Measurements from ENCODE around the gene PPFIA1.
"Not testable (repeated sequence)": the region's sequence is repeated elsewhere in the genome, so short reads cannot be mapped to it uniquely, and the experiment has no call there.

Gene PPFIA1

DNA sequence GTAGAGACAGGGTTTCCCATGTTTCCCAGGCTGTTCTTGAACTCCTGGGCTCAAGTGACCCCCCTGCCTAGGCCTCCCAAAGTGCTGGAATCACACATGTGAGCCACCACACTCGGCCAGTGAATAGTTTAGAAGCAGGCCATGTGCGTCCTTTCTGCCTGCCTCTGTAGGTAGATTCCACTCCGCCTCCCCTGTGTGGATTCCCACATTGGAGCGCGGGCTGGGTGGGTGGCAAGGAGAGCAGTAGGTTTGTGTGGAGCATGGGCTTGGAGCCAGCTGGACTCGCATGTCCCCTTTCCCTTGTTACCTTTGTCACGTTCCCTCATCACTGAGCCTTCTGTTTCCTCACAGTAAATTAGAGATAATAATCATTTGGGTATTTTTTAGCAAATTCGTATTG is 21.7 kb downstream of the PPFIA1 start:
- Histone ChIP-seq H3K4ac (ENCODE audit: low read depth, low read length) (no peak overlapping the region), H3K9ac (ENCODE audit: low read length) (no peak overlapping the region), H2BK120ac (ENCODE audit: low read depth, low read length) (no peak overlapping the region), H3K4me3 (ENCODE audit: low read length) (no peak overlapping the region), H2BK5ac (ENCODE audit: low read length) (no peak overlapping the region), H3K36me3 (ENCODE audit: control insufficient read depth, insufficient read depth, low read length) (peaks cover 11% of the 10 kb centered on the region), H2BK15ac (replicated peaks; ENCODE audit: low read depth) (no peak overlapping the region), H4K8ac (ENCODE audit: low read depth, low read length) (no peak overlapping the region), H3K18ac (ENCODE audit: low read length) (no peak overlapping the region), H3K79me1 (ENCODE audit: low read length) (peaks cover 17% of the 10 kb centered on the region), H3K27me3 (ENCODE audit: insufficient read depth, low read length, poor library complexity) (no peaks in the 10 kb centered on the region), H3K4me2 (ENCODE audit: low read length) (no peak overlapping the region), H3K56ac (ENCODE audit: low read length) (no peak overlapping the region), H2AK5ac (ENCODE audit: low read length) (no peak overlapping the region), H3K4me1 (ENCODE audit: control insufficient read depth, low read depth, low read length) (no peaks in the 10 kb centered on the region), H3K79me2 (ENCODE audit: control insufficient read depth, insufficient read depth, low read length) (peaks cover 20% of the 10 kb centered on the region), H3K23ac (ENCODE audit: low read length) (no peak overlapping the region), H3K27ac (ENCODE audit: low read depth, low read length) (no peak overlapping the region), H4K5ac (ENCODE audit: low read length) (no peak overlapping the region)
- no CpG with 5 or more reads among the region's 8 CpGs for WGBS (ENCODE audit: extremely low coverage, insufficient coverage, low lambda C conversion rate)
- DNase-seq, result no peak

DNA sequence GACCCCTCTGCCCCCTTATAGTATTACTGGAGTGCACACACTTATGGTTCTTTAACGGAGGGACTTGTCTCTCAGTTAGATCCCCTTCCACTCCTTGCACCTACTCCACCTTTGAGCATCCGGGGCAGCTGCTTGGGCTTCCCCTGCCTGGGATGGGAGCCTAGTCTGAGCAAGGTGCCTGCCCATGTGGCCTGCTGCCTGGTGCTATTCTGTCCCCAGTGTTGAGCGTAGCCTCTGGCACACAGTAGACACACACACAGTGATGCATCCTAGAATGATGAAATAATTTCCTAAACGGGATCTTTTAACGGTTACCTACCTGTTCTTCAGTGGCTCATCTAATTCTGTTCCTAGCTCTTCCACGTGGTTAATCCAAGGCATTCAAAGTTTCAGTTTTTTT is 22.4 kb downstream of the PPFIA1 start:
- WGBS (ENCODE audit: extremely low coverage, insufficient coverage, low lambda C conversion rate), result no CpG with 5 or more reads among the region's 6 CpGs
- no peak overlapping the region for H3K56ac ChIP-seq (ENCODE audit: low read length)
- no peak overlapping the region for H2AK5ac ChIP-seq (ENCODE audit: low read length)
- H3K4ac ChIP-seq (ENCODE audit: low read depth, low read length), result no peak overlapping the region
- H3K36me3 ChIP-seq (ENCODE audit: control insufficient read depth, insufficient read depth, low read length), result peaks cover 11% of the 10 kb centered on the region
- H3K79me2 ChIP-seq (ENCODE audit: control insufficient read depth, insufficient read depth, low read length), result peaks cover 22% of the 10 kb centered on the region
- H3K18ac ChIP-seq (ENCODE audit: low read length), result no peak overlapping the region
- no peak overlapping the region for H2BK120ac ChIP-seq (ENCODE audit: low read depth, low read length)
- H2BK5ac ChIP-seq (ENCODE audit: low read length), result no peak overlapping the region
- H3K27ac ChIP-seq (ENCODE audit: low read depth, low read length), result no peak overlapping the region
- no peak overlapping the region for H3K4me3 ChIP-seq (ENCODE audit: low read length)
- no peak overlapping the region for H3K4me2 ChIP-seq (ENCODE audit: low read length)
- no peaks in the 10 kb centered on the region for H3K27me3 ChIP-seq (ENCODE audit: insufficient read depth, low read length, poor library complexity)
- no peak overlapping the region for H4K8ac ChIP-seq (ENCODE audit: low read depth, low read length)
- DNase-seq, result no peak
- no peaks in the 10 kb centered on the region for H3K4me1 ChIP-seq (ENCODE audit: control insufficient read depth, low read depth, low read length)
- no peak overlapping the region for H3K9ac ChIP-seq (ENCODE audit: low read length)
- no peak overlapping the region for H3K23ac ChIP-seq (ENCODE audit: low read length)
- H2BK15ac ChIP-seq (replicated peaks; ENCODE audit: low read depth), result no peak overlapping the region
- H4K5ac ChIP-seq (ENCODE audit: low read length), result no peak overlapping the region
- peaks cover 18% of the 10 kb centered on the region for H3K79me1 ChIP-seq (ENCODE audit: low read length)

- not testable (repeated sequence) for H3K36me3 ChIP-seq (ENCODE audit: control insufficient read depth, insufficient read depth, low read length); H3K4ac ChIP-seq (ENCODE audit: low read depth, low read length)
- peaks cover 26% of the 10 kb centered on the region for H3K79me2 ChIP-seq (ENCODE audit: control insufficient read depth, insufficient read depth, low read length)
These were observed 24.7 kb downstream of the PPFIA1 start for GRCh38 chr11:70295166-70295565.

DNA sequence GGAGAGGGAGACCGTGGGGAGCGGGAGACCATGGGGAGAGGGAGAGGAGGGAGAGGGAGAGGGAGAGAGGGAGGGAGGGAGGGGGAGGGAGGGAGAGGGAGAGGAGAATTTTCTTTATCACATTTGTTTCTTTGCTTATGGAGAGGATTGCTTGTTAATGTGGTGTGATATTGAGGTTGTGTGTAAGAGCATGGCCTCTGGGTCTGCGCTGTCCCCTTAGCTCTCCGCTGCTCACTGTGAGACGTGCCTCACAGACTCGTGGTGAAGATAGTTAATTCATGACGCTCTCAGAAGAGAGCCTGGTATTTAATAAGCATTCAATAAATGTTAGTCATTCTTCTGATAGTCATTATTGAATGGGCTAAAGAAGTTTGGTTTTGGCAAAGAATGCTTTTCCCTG is 26.2 kb downstream of the PPFIA1 start:
- no peak overlapping the region for H4K8ac ChIP-seq (ENCODE audit: low read depth, low read length)
- H2AK5ac ChIP-seq (ENCODE audit: low read length), result no peak overlapping the region
- H3K56ac ChIP-seq (ENCODE audit: low read length), result no peak overlapping the region
- no peaks in the 10 kb centered on the region for H3K27me3 ChIP-seq (ENCODE audit: insufficient read depth, low read length, poor library complexity)
- no peak for DNase-seq
- no peak overlapping the region for H2BK120ac ChIP-seq (ENCODE audit: low read depth, low read length)
- no peak overlapping the region for H3K4me3 ChIP-seq (ENCODE audit: low read length)
- H4K5ac ChIP-seq (ENCODE audit: low read length), result no peak overlapping the region
- no peak overlapping the region for H3K4me2 ChIP-seq (ENCODE audit: low read length)
- peaks cover 20% of the 10 kb centered on the region for H3K79me1 ChIP-seq (ENCODE audit: low read length)
- no CpG with 5 or more reads among the region's 7 CpGs for WGBS (ENCODE audit: extremely low coverage, insufficient coverage, low lambda C conversion rate)
- H3K18ac ChIP-seq (ENCODE audit: low read length), result no peak overlapping the region
- H2BK5ac ChIP-seq (ENCODE audit: low read length), result no peak overlapping the region
- H3K23ac ChIP-seq (ENCODE audit: low read length), result no peak overlapping the region
- no peak overlapping the region for H3K4ac ChIP-seq (ENCODE audit: low read depth, low read length)
- H3K4me1 ChIP-seq (ENCODE audit: control insufficient read depth, low read depth, low read length), result no peaks in the 10 kb centered on the region
- no peak overlapping the region for H3K9ac ChIP-seq (ENCODE audit: low read length)
- H3K36me3 ChIP-seq (ENCODE audit: control insufficient read depth, insufficient read depth, low read length), result peaks cover 7% of the 10 kb centered on the region
- no peak overlapping the region for H3K27ac ChIP-seq (ENCODE audit: low read depth, low read length)
- H2BK15ac ChIP-seq (replicated peaks; ENCODE audit: low read depth), result no peak overlapping the region
- H3K79me2 ChIP-seq (ENCODE audit: control insufficient read depth, insufficient read depth, low read length), result peaks cover 20% of the 10 kb centered on the region

More at GRCh38 chr11:70295166-70295565, 24.7 kb downstream of the PPFIA1 start:
- H3K9ac ChIP-seq (ENCODE audit: low read length); H3K4me3 ChIP-seq (ENCODE audit: low read length); DNase-seq; H3K27me3 ChIP-seq (ENCODE audit: insufficient read depth, low read length, poor library complexity); H3K18ac ChIP-seq (ENCODE audit: low read length); H2BK120ac ChIP-seq (ENCODE audit: low read depth, low read length); H3K4me1 ChIP-seq (ENCODE audit: control insufficient read depth, low read depth, low read length); H3K56ac ChIP-seq (ENCODE audit: low read length); H4K8ac ChIP-seq (ENCODE audit: low read depth, low read length); H2AK5ac ChIP-seq (ENCODE audit: low read length); H2BK15ac ChIP-seq (replicated peaks; ENCODE audit: low read depth); H2BK5ac ChIP-seq (ENCODE audit: low read length); H3K23ac ChIP-seq (ENCODE audit: low read length); H3K27ac ChIP-seq (ENCODE audit: low read depth, low read length); H4K5ac ChIP-seq (ENCODE audit: low read length); H3K4me2 ChIP-seq (ENCODE audit: low read length): not testable (repeated sequence)
- H3K79me1 ChIP-seq (ENCODE audit: low read length), result peaks cover 21% of the 10 kb centered on the region
- no CpG with 5 or more reads among the region's 29 CpGs for WGBS (ENCODE audit: extremely low coverage, insufficient coverage, low lambda C conversion rate)

GRCh38 chr11:70297341-70297740 is 26.9 kb downstream of the PPFIA1 start:
- Histone ChIP-seq H3K4ac (ENCODE audit: low read depth, low read length) (no peak overlapping the region), H3K9ac (ENCODE audit: low read length) (no peak overlapping the region)

GRCh38 chr11:70298243-70298915 is 27.9 kb downstream of the PPFIA1 start:
- Histone ChIP-seq H3K27ac (ENCODE audit: low read depth, low read length) (no peak overlapping the region), H3K56ac (ENCODE audit: low read length) (no peak overlapping the region)
- no CpG with 5 or more reads among the region's 5 CpGs for WGBS (ENCODE audit: extremely low coverage, insufficient coverage, low lambda C conversion rate)

More at GRCh38 chr11:70297341-70297740, 26.9 kb downstream of the PPFIA1 start:
- Histone ChIP-seq H3K4me1 (ENCODE audit: control insufficient read depth, low read depth, low read length) (no peaks in the 10 kb centered on the region), H4K8ac (ENCODE audit: low read depth, low read length) (no peak overlapping the region), H4K5ac (ENCODE audit: low read length) (no peak overlapping the region), H3K27me3 (ENCODE audit: insufficient read depth, low read length, poor library complexity) (no peaks in the 10 kb centered on the region), H2BK120ac (ENCODE audit: low read depth, low read length) (no peak overlapping the region), H2AK5ac (ENCODE audit: low read length) (no peak overlapping the region), H3K79me2 (ENCODE audit: control insufficient read depth, insufficient read depth, low read length) (peaks cover 25% of the 10 kb centered on the region), H3K27ac (ENCODE audit: low read depth, low read length) (no peak overlapping the region), H3K4me2 (ENCODE audit: low read length) (no peak overlapping the region), H2BK5ac (ENCODE audit: low read length) (no peak overlapping the region), H3K36me3 (ENCODE audit: control insufficient read depth, insufficient read depth, low read length) (peaks cover 7% of the 10 kb centered on the region), H3K56ac (ENCODE audit: low read length) (no peak overlapping the region), H3K4me3 (ENCODE audit: low read length) (no peak overlapping the region), H3K23ac (ENCODE audit: low read length) (no peak overlapping the region), H3K18ac (ENCODE audit: low read length) (no peak overlapping the region), H2BK15ac (replicated peaks; ENCODE audit: low read depth) (no peak overlapping the region), H3K79me1 (ENCODE audit: low read length) (peaks cover 23% of the 10 kb centered on the region)
- DNase-seq, result no peak

More at GRCh38 chr11:70298243-70298915, 27.9 kb downstream of the PPFIA1 start:
- H3K36me3 ChIP-seq (ENCODE audit: control insufficient read depth, insufficient read depth, low read length), result peaks cover 5% of the 10 kb centered on the region
- H2BK5ac ChIP-seq (ENCODE audit: low read length), result no peak overlapping the region
- peaks cover 24% of the 10 kb centered on the region for H3K79me1 ChIP-seq (ENCODE audit: low read length)
- no peak overlapping the region for H4K5ac ChIP-seq (ENCODE audit: low read length)
- H3K23ac ChIP-seq (ENCODE audit: low read length), result no peak overlapping the region
- no peak overlapping the region for H2BK120ac ChIP-seq (ENCODE audit: low read depth, low read length)
- peaks cover 25% of the 10 kb centered on the region for H3K79me2 ChIP-seq (ENCODE audit: control insufficient read depth, insufficient read depth, low read length)
- no peak overlapping the region for H2BK15ac ChIP-seq (replicated peaks; ENCODE audit: low read depth)
- no peak for DNase-seq
- no peak overlapping the region for H3K9ac ChIP-seq (ENCODE audit: low read length)
- H3K4me3 ChIP-seq (ENCODE audit: low read length), result no peak overlapping the region
- no peak overlapping the region for H3K18ac ChIP-seq (ENCODE audit: low read length)
- H3K27me3 ChIP-seq (ENCODE audit: insufficient read depth, low read length, poor library complexity), result no peaks in the 10 kb centered on the region
- H3K4me2 ChIP-seq (ENCODE audit: low read length), result no peak overlapping the region
- no peak overlapping the region for H2AK5ac ChIP-seq (ENCODE audit: low read length)
- H3K4me1 ChIP-seq (ENCODE audit: control insufficient read depth, low read depth, low read length), result no peaks in the 10 kb centered on the region
- no peak overlapping the region for H4K8ac ChIP-seq (ENCODE audit: low read depth, low read length)
- no peak overlapping the region for H3K4ac ChIP-seq (ENCODE audit: low read depth, low read length)
